SU-DHL-6 (cell line): ENCODE measurements around the gene BRD1.

Experiments used
- H2AFZ ChIP-seq: fragments of 200-600 bp; sonication (generic); 2 replicates; pipeline ENCODE4 v1.6.1; 2014; ENCODE audit warnings: low read depth, mild to moderate bottlenecking, moderate library complexity, mixed read lengths, antibody characterized with exemption, low read length; ENCODE audit not compliant: severe bottlenecking
- H3F3A ChIP-seq: fragments of 200-600 bp; shearing (Covaris generic); 2 replicates; pipeline ENCODE4 v1.6.0; 2016; ENCODE audit warnings: antibody characterized with exemption, mild to moderate bottlenecking; ENCODE audit not compliant: insufficient read depth
- H3K27ac ChIP-seq: fragments of 200-600 bp; sonication (generic); 2 replicates; pipeline ENCODE4 v1.5.1; 2016; ENCODE audit warnings: low read depth, mild to moderate bottlenecking, low read length, moderate library complexity, mixed read lengths
- H3K27me3 ChIP-seq: fragments of 200-600 bp; sonication (generic), shearing (Covaris generic); 2 replicates; pipeline ENCODE4 v1.6.0; 2014; ENCODE audit warnings: mild to moderate bottlenecking, low read length
- H3K36me3 ChIP-seq: fragments of 200-600 bp; sonication (generic); 2 replicates; pipeline ENCODE4 v1.6.1; 2014; ENCODE audit warnings: mild to moderate bottlenecking, low read length, mixed read lengths
- H3K4me2 ChIP-seq: fragments of 300-600, 200-600 bp; shearing (Covaris generic), sonication (generic); 2 replicates; pipeline ENCODE4 v1.6.0; 2014; ENCODE audit warnings: low read length, low read depth, mild to moderate bottlenecking; ENCODE audit not compliant: poor library complexity, severe bottlenecking
- H3K4me3 ChIP-seq: fragments of 200-600 bp; sonication (generic); 2 replicates; pipeline ENCODE4 v1.5.1; 2014; ENCODE audit warnings: antibody characterized with exemption, low read length, mild to moderate bottlenecking, mixed read lengths; ENCODE audit not compliant: insufficient read depth, poor library complexity, severe bottlenecking
- H3K79me2 ChIP-seq: fragments of 200-600 bp; sonication (generic); 2 replicates; pipeline ENCODE4 v1.6.1; 2014; ENCODE audit warnings: mild to moderate bottlenecking, low read length, moderate library complexity; ENCODE audit not compliant: insufficient read depth
- H3K9ac ChIP-seq: fragments of 200-600 bp; sonication (generic); 2 replicates; pipeline ENCODE4 v1.7.0; 2014; ENCODE audit warnings: mild to moderate bottlenecking, low read length
- H3K9me2 ChIP-seq: fragments of 200-600 bp; sonication (generic); replicated peaks from 2 replicates; pipeline ENCODE4 v1.6.1; 2014; ENCODE audit warnings: low read length; ENCODE audit not compliant: insufficient read depth
- H3K9me3 ChIP-seq: fragments of 200-600 bp; sonication (generic); 2 replicates; pipeline ENCODE4 v1.6.1; 2014; ENCODE audit warnings: low read length, mixed read lengths; ENCODE audit not compliant: insufficient read depth
- H4K20me1 ChIP-seq: fragments of 200-600 bp; sonication (generic); 2 replicates; pipeline ENCODE4 v1.6.1; 2014; ENCODE audit warnings: low read depth, mild to moderate bottlenecking, antibody characterized with exemption, low read length, moderate library complexity, mixed read lengths
- CTCF ChIP-seq: fragments of 200-600 bp; sonication (generic); IDR thresholded peaks from one replicate; pipeline ENCODE4 v1.5.1; 2017; ENCODE audit warnings: antibody characterized with exemption, mild to moderate bottlenecking, low read length, moderate library complexity; ENCODE audit not compliant: insufficient read depth, poor library complexity, severe bottlenecking
- EZH2phosphoT487 ChIP-seq: fragments of 200-600 bp; sonication (generic), shearing (Covaris generic); conservative IDR thresholded peaks from 2 replicates; pipeline ENCODE4 v1.6.1; 2018; ENCODE audit warnings: mild to moderate bottlenecking, antibody characterized with exemption, low read length, moderate library complexity, mixed read lengths

Gene BRD1

DNA sequence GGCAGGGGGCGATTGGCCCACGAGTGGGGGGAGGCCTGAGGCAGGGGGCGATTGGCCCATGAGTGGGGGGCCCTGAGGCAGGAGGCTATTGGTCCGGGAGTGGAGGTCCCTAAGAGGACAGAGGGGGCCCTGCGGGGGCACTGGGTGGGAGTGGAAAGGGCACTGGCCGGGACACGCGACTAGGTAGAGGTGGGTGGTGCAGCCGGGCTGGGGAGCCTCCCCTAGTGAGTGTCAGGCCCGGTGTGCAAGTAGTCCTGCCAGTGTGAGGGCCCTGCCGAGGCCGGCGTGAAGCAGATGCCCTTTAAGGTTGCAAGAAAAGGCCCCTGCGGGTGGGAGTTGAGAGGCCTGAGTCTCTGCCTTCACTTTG, 909 bp upstream of the BRD1 start:
- H3K36me3 ChIP-seq: no peaks in the 10 kb centered on the region
- no peak overlapping the region for H3K27ac ChIP-seq
- TF ChIP-seq CTCF (no peak), EZH2phosphoT487 (no peak)
- H3F3A ChIP-seq: peaks cover 10% of the 10 kb centered on the region
- H3K4me2 ChIP-seq: no peak overlapping the region
- H3K9me2 ChIP-seq: no peaks in the 10 kb centered on the region
- no peak overlapping the region for H3K9ac ChIP-seq
- peaks cover 7% of the 10 kb centered on the region; the same call in 1 of the 2 replicates for H4K20me1 ChIP-seq
- no peak overlapping the region for H2AFZ ChIP-seq
- H3K9me3 ChIP-seq: no peaks in the 10 kb centered on the region
- H3K4me3 ChIP-seq: no peak overlapping the region
- peaks cover 33% of the 10 kb centered on the region for H3K79me2 ChIP-seq
- no peaks in the 10 kb centered on the region for H3K27me3 ChIP-seq

- peaks cover 10% of the 10 kb centered on the region for H3F3A ChIP-seq
- H3K27me3 ChIP-seq: no peaks in the 10 kb centered on the region
- H3K9me2 ChIP-seq: no peaks in the 10 kb centered on the region
- no peaks in the 10 kb centered on the region for H3K36me3 ChIP-seq
- H3K27ac ChIP-seq: peak overlapping the region; percentile 49
- no peak for TF ChIP-seq EZH2phosphoT487
- H3K4me3 ChIP-seq: peak overlapping the region; percentile 74
- peaks cover 43% of the 10 kb centered on the region for H3K79me2 ChIP-seq
- H4K20me1 ChIP-seq: peaks cover 7% of the 10 kb centered on the region; the same call in 1 of the 2 replicates
- peak overlapping the region; percentile 77 for H3K9ac ChIP-seq
- H2AFZ ChIP-seq: no peak overlapping the region
- peak overlapping the region; percentile 77 for H3K4me2 ChIP-seq
- H3K9me3 ChIP-seq: no peaks in the 10 kb centered on the region
These were observed 311 bp downstream of the BRD1 start for GRCh38 chr22:49827271-49827852.

DNA sequence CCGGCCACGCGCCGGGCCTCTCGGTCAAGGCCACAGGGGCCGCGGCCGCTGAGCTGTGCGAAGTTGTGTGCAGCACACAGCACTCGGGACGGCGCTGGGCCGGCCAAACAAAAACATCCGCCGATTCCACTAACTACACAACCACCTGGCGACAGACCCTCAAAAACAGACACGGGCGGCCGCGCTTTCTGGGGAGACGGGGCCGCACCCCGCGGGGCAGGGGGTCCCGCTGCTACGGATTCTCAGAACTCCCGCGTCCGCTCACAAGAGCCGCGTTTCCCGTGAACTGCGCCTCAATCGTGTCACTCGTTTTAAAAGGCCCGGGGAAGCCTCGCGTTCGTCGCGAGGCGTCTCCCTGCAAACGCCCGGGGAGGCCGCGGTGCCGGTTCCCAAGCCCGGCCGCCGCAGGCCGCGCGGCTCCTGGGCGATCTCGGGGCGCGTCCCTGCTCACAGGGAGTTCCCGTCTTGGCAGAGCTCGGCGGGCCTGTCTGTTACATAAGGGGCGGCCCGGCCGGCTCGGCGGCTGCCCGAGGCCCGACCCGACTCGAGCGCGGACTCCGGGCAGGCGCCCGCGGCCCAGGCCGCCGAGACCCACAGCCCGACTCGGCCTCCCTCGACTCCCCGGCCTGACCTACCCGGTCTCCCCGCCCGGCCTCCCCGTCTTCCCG, 936 bp downstream of the BRD1 start:
- peak overlapping the region; percentile 77 for H3K9ac ChIP-seq
- TF ChIP-seq CTCF (no peak), EZH2phosphoT487 (no peak)
- H3K36me3 ChIP-seq: no peaks in the 10 kb centered on the region
- no peak overlapping the region for H2AFZ ChIP-seq
- peaks cover 10% of the 10 kb centered on the region for H3F3A ChIP-seq
- H3K4me2 ChIP-seq: peak overlapping the region; percentile 77
- peaks cover 7% of the 10 kb centered on the region; the same call in 1 of the 2 replicates for H4K20me1 ChIP-seq
- no peaks in the 10 kb centered on the region for H3K9me2 ChIP-seq
- peaks cover 48% of the 10 kb centered on the region for H3K79me2 ChIP-seq
- H3K27ac ChIP-seq: peak overlapping the region; percentile 49
- peak overlapping the region; percentile 74 for H3K4me3 ChIP-seq
- H3K27me3 ChIP-seq: no peaks in the 10 kb centered on the region
- no peaks in the 10 kb centered on the region for H3K9me3 ChIP-seq
